LNCaP clone FGC (cell line): ENCODE data around the gene EBF4.
"Not testable (repeated sequence)": the region's sequence is repeated elsewhere in the genome, so short reads cannot be mapped to it uniquely, and the experiment has no call there.

ENCODE experiments used
- DNase-seq: peaks from one replicate; pipeline ENCODE4 v3.0.0-alpha.2; 2011; ENCODE audit warnings: low read depth
- H3K4me3 ChIP-seq: 2 replicates; pipeline ENCODE4 v1.5.1; 2011; ENCODE audit warnings: mild to moderate bottlenecking, low read depth, low read length, control low read depth
- TF ChIP-seq, protein P1 (sequence below): IDR thresholded peaks from 2 replicates; pipeline ENCODE4 v1.5.1; 2012; ENCODE audit warnings: mild to moderate bottlenecking; ENCODE audit not compliant: control insufficient read depth, insufficient read depth; ENCODE audit errors: extremely low read depth

The EBF4 gene

DNA sequence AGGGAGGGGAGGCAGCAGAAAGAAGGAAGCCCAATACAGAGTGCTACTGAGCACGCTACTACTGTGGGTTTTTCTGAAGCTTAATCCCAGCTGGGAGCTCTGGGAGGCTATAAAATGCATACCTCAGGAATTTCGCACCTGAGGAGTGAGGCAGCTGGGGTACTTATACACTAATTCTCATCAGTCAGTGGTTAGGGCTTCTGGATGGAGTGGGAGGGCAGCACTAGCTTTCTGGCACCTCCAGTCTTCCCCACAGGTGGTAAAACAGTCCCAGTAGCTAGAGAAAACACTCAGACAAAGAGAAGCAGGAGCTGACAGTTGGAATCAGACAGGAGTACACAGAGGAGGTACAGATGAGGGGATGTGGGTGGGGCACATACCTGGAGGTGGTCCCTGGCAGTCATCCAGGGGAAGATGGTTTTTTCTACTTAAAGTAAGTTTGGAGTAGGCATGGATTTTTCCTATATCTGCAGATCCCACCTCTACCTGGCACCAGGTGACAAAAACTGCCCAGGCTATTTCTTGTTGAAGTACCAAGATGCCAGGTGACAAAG, 70.1 kb downstream of the EBF4 start:
- no peak for DNase-seq
- H3K4me3 ChIP-seq = no peak overlapping the region
- TF ChIP-seq, protein P1, sequence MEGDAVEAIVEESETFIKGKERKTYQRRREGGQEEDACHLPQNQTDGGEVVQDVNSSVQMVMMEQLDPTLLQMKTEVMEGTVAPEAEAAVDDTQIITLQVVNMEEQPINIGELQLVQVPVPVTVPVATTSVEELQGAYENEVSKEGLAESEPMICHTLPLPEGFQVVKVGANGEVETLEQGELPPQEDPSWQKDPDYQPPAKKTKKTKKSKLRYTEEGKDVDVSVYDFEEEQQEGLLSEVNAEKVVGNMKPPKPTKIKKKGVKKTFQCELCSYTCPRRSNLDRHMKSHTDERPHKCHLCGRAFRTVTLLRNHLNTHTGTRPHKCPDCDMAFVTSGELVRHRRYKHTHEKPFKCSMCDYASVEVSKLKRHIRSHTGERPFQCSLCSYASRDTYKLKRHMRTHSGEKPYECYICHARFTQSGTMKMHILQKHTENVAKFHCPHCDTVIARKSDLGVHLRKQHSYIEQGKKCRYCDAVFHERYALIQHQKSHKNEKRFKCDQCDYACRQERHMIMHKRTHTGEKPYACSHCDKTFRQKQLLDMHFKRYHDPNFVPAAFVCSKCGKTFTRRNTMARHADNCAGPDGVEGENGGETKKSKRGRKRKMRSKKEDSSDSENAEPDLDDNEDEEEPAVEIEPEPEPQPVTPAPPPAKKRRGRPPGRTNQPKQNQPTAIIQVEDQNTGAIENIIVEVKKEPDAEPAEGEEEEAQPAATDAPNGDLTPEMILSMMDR = no peak

DNA sequence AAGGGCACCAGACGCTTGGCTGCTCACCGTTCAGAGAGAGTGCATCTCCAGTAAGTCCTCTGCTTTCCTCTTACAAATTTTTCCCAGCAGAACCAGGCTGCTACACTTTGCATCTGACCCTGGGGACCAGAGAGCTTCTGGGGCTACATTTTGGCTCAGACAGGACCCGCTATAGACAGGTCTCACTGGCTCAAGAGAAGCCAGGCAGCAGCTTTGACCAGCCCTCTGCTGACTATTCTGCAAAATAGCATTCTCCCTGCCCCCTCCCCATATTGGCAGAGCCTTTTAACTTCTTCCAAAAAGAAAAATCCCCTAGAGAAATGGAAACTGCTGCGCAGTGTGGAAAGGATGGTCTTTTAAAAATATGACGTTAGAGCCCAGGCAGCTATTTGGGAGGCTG, 70.6 kb downstream of the EBF4 start:
- H3K4me3 ChIP-seq = no peak overlapping the region
- DNase-seq = no peak
- TF ChIP-seq, protein P1 = no peak

DNA sequence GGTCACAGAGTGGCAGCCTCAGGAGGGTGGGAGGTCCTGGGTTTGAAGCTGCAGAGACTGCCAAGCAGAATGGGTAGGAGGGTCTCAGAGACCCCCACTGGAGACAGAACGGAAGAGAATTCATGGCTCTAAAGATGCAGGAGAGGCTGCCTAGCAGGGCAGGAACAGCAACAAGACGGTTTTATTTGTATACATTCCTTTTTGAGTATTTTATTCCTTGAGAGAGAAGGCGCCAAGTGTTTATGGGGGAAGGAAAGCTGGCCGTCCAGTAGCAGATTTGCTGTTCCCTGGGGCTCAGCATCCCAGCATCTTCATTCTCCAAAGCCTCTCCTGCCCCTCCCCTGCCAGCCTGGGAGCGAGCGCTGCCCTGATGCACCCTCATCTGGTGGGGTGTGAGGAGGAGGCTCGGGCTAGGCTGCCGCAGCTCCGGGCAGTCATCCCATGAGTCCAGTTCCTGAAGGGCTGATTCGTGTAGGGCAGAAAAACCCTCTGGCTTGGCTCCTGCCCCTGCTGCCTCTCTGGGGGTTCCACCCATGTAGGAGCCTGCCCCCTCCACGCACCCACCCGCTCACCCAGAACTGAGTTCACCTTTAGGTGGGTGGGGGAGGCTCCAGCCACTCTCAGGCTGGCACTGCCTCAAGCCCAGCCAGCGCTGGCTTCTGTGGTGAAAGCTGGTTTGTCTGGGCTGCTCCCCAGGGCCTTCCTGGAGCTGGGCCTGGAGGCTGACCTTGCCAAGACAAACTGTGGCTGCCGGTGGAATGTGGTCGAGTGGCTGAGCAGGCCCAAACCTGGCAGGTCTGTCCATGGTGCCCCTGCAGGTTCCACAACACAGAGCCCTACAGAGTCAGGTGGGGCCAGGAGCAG, 75.4 kb downstream of the EBF4 start:
- DNase-seq = peak; percentile 96
- TF ChIP-seq, protein P1 = no peak
- no peak overlapping the region; the same call in 1 of the 2 replicates for H3K4me3 ChIP-seq

DNA sequence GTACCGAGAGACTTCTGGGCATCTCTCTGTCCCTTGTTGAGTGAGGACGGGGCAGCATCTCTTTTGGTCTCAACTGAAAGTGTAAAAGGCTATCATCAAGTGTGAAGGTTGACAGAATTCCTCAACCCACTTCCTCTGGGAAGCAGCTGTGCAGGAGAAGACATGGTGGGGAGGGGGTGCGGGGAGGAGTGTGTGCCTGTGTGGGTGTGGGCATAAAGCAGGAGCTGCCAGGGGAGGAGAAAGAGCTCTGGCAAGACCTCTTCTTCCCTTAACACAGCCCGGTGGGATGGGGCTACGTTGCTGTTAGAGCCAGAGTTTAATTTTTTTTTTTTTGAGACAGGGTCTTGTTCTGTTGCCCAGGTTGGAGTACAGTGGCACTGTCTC, 76.0 kb downstream of the EBF4 start:
- no peak overlapping the region for H3K4me3 ChIP-seq
- DNase-seq = no peak
- TF ChIP-seq, protein P1 = no peak

DNA sequence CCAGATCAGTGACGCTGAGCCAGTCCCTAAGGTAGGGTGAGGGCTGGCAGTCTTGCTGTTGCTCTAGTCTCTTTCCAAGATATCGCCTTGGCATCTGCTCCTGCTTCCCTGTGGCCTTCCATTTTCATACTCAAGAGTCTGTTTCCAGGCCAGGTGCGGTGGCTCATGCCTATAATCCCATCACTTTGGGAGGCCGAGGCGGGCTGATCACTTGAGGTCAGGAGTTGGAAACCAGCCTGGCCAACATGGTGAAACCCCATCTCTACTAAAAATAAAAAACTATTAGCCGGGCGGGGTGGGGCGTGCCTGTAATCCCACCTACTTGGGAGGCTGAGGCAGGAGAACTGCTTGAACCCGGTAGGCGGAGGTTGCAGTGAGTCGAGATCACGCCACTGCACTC, 77.5 kb downstream of the EBF4 start:
- not testable (repeated sequence) for H3K4me3 ChIP-seq, DNase-seq

DNA sequence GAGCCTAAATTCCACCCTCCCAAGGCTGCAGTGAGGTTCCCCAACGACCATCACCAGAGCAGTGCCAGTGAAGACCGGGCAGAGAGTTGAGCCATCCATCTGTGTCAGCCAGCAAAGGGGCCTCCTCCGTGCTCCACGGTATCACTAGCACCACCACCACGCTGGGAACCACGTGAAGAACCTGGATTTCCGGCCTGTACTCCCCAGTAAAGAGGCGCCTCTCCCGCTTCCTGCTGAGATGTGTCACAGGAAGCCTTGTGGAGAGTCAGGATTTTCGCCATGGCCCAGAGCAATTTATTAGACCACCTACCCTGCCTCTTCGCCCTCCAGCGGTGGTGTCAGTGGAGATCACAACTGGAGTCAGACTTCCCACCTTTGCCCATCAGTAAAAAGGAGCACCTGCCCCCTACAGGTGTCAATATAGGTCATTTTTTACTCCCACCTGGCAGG, 79.1 kb downstream of the EBF4 start:
- no peak overlapping the region for H3K4me3 ChIP-seq
- TF ChIP-seq, protein P1 = no peak
- DNase-seq = no peak

DNA sequence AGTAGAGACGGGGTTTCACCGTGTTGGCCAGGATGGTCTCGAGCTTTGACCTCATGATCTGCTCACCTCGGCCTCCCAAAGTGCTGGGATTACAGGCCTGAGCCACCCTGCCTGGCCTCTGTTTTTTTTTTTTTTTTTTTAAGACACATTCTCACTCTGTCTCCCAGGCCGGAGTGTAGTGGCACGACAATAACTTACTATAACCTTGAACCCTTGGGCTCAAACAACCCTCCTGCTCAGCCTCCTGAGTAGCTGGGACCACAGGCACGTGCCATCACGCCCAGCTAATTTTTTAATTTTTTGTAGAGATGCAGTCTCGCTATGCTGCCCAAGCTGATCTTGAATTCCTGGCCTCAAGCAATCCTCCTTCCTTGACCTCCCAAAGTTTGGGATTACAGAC, 81.2 kb downstream of the EBF4 start:
- H3K4me3 ChIP-seq = no peak overlapping the region
- no peak for DNase-seq
- TF ChIP-seq, protein P1 = no peak
